ENCODE measurements around the gene TSPAN15. TPM values are rescaled to one million over a fixed set of nuclear protein-coding genes. Genes with fewer than 3 reads are reported as not detected.

Gene TSPAN15
- total RNA-seq, 1 experiment from 2014 or later, result 108 TPM

DNA sequence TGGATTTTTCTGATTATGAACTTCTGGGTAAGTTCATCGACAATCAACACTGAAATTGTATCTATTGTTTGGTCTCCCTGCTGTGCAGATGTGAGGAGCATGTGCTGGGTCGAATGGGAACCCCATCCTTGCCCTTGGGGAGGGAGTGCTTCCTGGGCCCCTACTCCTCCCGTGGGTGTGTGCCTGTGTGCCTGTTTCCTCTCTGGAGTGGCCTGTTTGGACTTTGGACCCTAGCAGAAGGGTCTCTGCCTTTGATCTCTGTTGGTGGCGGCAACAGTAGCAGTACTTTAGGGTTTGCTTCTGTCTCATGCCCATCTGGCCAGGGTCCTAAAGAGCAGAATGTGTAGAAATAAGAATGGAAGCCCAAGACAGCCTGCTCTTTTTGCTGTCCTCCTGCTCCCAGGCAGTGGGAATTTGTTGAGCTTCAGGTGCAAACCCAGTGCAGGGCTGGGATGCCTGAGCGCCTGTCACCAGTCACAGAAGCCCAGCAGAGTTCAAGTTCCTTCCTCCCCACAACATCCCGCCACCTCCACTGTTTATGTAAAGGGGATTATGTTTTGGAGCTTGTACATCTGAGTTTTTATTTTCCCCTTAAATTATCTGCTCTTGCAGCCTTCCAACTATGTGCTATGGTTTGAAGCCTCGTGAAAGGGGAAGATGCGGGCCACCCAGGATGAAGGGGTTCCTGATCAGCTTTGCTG is 33.1 kb upstream of the TSPAN15 start:
- no peak overlapping the region for H3K4me3 ChIP-seq
- no TSS peak for BruUV-seq (replicated peaks)
- CTCF ChIA-PET, result interaction anchor here (0.9 kb wide), 1 partner anchor 218 kb away, joined by 3 read pairs; no protein-coding TSS in a partner anchor
- H3K4me2 ChIP-seq, result no peak overlapping the region
- no peak for DNase-seq
- intact Hi-C loops (cut with micrococcal nuclease; ENCODE audit: unreplicated experiment), result no loop called here
- H3K4me1 ChIP-seq (replicated peaks; ENCODE audit: insufficient read depth), result no peaks in the 10 kb centered on the region
- no peaks in the 10 kb centered on the region for H3K9me3 ChIP-seq (ENCODE audit: insufficient read depth, low read depth)
- H2AFZ ChIP-seq, result no peak overlapping the region
- H3F3A ChIP-seq (ENCODE audit: insufficient read depth, low read depth), result no peaks in the 10 kb centered on the region
- TF ChIP-seq EZH2 (IDR thresholded peaks at IDR 0.05; ENCODE audit: low read depth), result no peak
- TF ChIP-seq, protein P1, sequence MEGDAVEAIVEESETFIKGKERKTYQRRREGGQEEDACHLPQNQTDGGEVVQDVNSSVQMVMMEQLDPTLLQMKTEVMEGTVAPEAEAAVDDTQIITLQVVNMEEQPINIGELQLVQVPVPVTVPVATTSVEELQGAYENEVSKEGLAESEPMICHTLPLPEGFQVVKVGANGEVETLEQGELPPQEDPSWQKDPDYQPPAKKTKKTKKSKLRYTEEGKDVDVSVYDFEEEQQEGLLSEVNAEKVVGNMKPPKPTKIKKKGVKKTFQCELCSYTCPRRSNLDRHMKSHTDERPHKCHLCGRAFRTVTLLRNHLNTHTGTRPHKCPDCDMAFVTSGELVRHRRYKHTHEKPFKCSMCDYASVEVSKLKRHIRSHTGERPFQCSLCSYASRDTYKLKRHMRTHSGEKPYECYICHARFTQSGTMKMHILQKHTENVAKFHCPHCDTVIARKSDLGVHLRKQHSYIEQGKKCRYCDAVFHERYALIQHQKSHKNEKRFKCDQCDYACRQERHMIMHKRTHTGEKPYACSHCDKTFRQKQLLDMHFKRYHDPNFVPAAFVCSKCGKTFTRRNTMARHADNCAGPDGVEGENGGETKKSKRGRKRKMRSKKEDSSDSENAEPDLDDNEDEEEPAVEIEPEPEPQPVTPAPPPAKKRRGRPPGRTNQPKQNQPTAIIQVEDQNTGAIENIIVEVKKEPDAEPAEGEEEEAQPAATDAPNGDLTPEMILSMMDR (conservative IDR thresholded peaks at IDR 0.05), result no peak
- no peaks in the 10 kb centered on the region for H3K79me2 ChIP-seq (ENCODE audit: low read depth)
- POLR2A ChIA-PET (ENCODE audit: unreplicated experiment), result no interaction called here
- H3K9me2 ChIP-seq (ENCODE audit: insufficient read depth), result no peaks in the 10 kb centered on the region
- H3K27me3 ChIP-seq (ENCODE audit: insufficient read depth, low read depth), result peaks cover 18% of the 10 kb centered on the region; the same call in 1 of the 2 replicates
- H3K36me3 ChIP-seq (ENCODE audit: low read depth), result no peaks in the 10 kb centered on the region
- no peaks in the 10 kb centered on the region for H4K20me1 ChIP-seq (ENCODE audit: insufficient read depth)
- H3K27ac ChIP-seq, result no peak overlapping the region

DNA sequence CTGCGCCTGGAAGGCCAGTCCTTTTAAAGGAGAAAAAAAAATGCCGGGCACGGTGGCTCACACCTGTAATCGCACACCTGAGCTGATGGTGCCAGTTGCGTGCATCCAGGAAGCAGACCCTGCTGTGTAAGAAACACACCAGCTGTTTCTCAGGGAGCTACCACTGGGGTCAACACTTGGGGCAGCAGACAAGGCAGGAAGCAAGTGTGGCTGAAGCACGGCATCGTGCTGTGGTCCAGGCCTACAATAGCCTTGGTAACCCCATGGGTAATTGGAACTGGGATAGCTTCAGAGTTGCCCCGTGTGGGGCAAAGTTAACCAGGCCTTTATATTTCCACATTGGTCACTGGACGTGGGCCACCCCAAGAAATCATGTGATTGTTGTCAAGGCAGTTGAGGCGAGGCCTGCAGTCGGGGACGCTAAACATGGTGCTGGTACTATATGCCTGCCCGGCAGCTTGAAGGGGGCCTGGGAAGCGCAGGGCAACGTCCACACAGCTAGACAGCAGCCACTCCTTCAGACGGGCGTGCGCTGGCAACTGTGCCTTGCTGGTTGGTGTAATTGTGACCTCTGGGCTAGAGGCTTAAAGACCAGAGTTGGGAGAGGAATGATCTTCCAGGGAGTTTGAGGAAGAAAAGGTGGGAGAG is 32.0 kb upstream of the TSPAN15 start:
- H3K36me3 ChIP-seq (ENCODE audit: low read depth), result no peaks in the 10 kb centered on the region
- 0 out of 2 replicates have a peak, but pooled peaks cover 4% of the 10 kb centered on the region for H3K4me1 ChIP-seq (replicated peaks; ENCODE audit: insufficient read depth)
- H3K27me3 ChIP-seq (ENCODE audit: insufficient read depth, low read depth), result peaks cover 18% of the 10 kb centered on the region; the same call in 1 of the 2 replicates
- peak in 1 of 2 experiments; percentile 13 for DNase-seq
- no peaks in the 10 kb centered on the region for H3K9me2 ChIP-seq (ENCODE audit: insufficient read depth)
- no peaks in the 10 kb centered on the region for H4K20me1 ChIP-seq (ENCODE audit: insufficient read depth)
- no peaks in the 10 kb centered on the region for H3K9me3 ChIP-seq (ENCODE audit: insufficient read depth, low read depth)
- H3K4me3 ChIP-seq, result no peak overlapping the region
- CTCF ChIA-PET, result interaction anchor here (0.9 kb wide), 1 partner anchor 217 kb away, joined by 3 read pairs; no protein-coding TSS in a partner anchor
- no peaks in the 10 kb centered on the region for H3K79me2 ChIP-seq (ENCODE audit: low read depth)
- POLR2A ChIA-PET (ENCODE audit: unreplicated experiment), result interaction anchor here (0.6 kb wide), 1 partner anchor 492 kb away, joined by 4 read pairs; no protein-coding TSS in a partner anchor
- no peak overlapping the region for H3K4me2 ChIP-seq
- no TSS peak for BruUV-seq (replicated peaks)
- H3F3A ChIP-seq (ENCODE audit: insufficient read depth, low read depth), result peaks cover 4% of the 10 kb centered on the region; the same call in 1 of the 2 replicates
- no peak for TF ChIP-seq EZH2 (IDR thresholded peaks at IDR 0.05; ENCODE audit: low read depth)
- TF ChIP-seq, protein P1 (conservative IDR thresholded peaks at IDR 0.05), result no peak
- intact Hi-C loops (cut with micrococcal nuclease; ENCODE audit: unreplicated experiment), result no loop called here
- no peak overlapping the region for H3K27ac ChIP-seq
- no peak overlapping the region for H2AFZ ChIP-seq

- Histone ChIP-seq H3K4me1 (replicated peaks; ENCODE audit: insufficient read depth) (peaks cover 5% of the 10 kb centered on the region; the same call in 1 of the 2 replicates), H3K36me3 (ENCODE audit: low read depth) (no peaks in the 10 kb centered on the region), H3K27ac (no peak overlapping the region), H3K79me2 (ENCODE audit: low read depth) (no peaks in the 10 kb centered on the region), H3K4me2 (no peak overlapping the region), H2AFZ (no peak overlapping the region), H3K4me3 (no peak overlapping the region), H3K9me3 (ENCODE audit: insufficient read depth, low read depth) (no peaks in the 10 kb centered on the region), H3K9me2 (ENCODE audit: insufficient read depth) (no peaks in the 10 kb centered on the region), H3F3A (ENCODE audit: insufficient read depth, low read depth) (peaks cover 8% of the 10 kb centered on the region; the same call in 1 of the 2 replicates), H3K27me3 (ENCODE audit: insufficient read depth, low read depth) (peaks cover 18% of the 10 kb centered on the region; the same call in 1 of the 2 replicates), H4K20me1 (ENCODE audit: insufficient read depth) (no peaks in the 10 kb centered on the region)
- peak in 1 of 2 experiments; percentile 15 for DNase-seq
- TF ChIP-seq, protein P1 (conservative IDR thresholded peaks at IDR 0.05), result no peak
- TF ChIP-seq EZH2 (IDR thresholded peaks at IDR 0.05; ENCODE audit: low read depth), result no peak
- ChIA-PET CTCF (no interaction called here), POLR2A (ENCODE audit: unreplicated experiment) (interaction anchor here (0.6 kb wide), 1 partner anchor 492 kb away, joined by 4 read pairs; no protein-coding TSS in a partner anchor)
- intact Hi-C loops (cut with micrococcal nuclease; ENCODE audit: unreplicated experiment), result no loop called here
- BruUV-seq (replicated peaks), result no TSS peak
Observed at GRCh38 chr10:69419744-69420126, 31.5 kb upstream of the TSPAN15 start.
